GM19324 (cell line): Measurements from ENCODE around the gene STAC3.

Source experiments
- ATAC-seq: cut with Tn5 transposase; IDR thresholded peaks from one replicate; pipeline ENCODE4 v1.9.1; 2021; ENCODE audit warnings: mild to moderate bottlenecking, moderate library complexity; ENCODE audit not compliant: unreplicated experiment, low FRiP score

Gene STAC3

DNA sequence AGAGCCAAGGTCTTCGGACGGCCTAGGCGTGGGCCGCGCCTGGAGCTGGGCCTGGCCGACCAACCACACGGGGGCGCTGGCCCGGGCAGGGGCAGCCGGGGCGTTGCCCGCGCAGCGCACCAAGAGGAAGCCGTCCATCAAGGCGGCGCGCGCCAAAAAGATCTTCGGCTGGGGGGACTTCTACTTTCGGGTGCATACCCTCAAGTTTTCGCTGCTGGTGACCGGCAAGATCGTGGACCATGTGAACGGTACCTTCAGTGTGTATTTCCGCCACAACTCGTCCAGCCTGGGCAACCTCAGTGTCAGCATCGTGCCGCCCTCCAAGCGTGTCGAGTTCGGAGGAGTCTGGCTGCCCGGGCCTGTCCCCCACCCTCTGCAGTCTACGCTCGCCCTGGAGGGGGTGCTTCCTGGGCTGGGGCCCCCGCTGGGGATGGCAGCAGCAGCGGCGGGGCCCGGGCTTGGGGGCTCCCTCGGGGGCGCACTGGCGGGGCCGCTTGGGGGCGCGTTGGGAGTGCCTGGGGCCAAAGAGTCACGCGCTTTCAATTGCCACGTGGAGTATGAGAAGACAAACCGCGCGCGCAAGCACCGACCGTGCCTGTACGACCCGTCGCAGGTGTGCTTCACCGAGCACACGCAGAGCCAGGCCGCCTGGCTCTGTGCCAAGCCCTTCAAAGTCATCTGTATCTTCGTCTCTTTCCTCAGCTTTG is 25.9 kb downstream of the STAC3 start:
- no peak for ATAC-seq

DNA sequence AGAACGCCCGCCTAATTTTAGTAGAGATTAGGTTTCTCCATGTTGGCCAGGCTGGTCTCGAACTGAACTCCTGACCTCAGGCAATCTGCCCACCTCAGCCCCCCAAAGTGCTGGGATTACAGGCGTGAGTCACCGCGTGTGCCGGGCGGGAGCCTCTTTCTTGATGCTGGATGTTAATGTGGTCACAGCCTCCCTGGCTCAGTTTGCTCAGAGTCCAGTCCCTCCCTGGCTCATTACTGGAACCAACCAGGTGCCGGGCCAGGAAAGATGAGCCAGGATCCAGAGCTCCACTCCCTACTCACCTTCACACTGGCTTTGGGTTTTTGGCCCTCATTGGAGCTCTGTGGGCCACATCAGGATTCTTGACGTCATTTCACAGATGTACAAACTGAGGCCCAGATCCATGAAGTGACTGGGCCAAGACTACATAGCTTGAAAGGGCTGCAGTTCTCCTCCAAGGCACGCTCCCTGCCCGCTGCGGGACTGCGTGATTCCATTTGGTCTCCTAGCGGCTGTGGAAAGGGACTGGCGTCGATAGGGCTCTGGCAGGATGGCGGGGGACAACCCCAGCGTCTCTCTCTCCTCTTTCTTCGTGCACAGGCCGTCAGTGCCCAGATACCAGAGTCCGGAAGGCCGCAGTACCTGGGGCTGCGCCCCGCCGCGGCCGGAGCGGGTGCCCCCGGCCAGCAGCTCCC is 26.6 kb downstream of the STAC3 start:
- no peak for ATAC-seq

DNA sequence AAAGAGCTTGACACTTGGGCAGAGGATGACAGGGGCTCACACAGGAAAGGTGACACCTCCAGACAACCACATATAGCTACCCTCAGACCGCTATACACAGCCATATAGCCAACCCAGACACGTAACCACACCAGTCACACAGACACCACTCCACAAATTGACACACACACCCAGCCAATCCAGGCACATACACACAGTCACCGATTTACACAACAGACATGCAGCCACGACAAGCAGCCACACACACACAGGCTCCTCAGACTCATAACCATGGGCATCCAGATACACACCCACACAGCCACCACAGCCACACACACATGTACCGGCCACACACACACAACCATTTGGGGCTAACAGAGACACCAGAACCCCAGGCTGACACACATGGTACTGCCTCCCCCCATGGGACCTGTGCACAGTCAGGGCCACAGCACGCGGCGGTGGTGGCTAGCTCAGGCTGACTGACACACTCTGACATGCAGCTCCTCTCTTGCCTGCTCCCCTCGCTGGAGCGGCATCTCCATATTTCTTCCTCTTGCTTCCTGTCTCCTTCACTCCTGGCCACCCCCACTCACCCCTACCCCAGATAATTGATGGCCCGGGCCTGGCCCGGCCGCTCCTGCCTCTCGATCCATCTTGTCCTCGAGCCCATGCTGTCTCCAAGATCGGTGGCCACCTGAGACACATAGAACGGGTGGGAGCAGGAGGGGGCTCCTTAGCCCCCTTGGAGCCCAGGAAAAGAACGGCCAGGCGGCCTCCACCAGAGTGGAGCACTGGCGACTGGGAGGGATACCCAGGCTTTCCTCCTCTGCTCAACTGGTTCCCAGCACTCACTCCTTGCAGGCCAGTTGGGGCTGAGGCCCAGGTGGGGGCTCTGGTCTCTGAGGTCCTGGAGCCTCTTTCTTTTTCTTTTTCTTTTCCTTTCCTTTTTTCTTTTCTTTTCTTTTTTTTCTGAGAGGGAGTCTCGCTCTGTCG is 27.5 kb downstream of the STAC3 start:
- ATAC-seq = no peak

DNA sequence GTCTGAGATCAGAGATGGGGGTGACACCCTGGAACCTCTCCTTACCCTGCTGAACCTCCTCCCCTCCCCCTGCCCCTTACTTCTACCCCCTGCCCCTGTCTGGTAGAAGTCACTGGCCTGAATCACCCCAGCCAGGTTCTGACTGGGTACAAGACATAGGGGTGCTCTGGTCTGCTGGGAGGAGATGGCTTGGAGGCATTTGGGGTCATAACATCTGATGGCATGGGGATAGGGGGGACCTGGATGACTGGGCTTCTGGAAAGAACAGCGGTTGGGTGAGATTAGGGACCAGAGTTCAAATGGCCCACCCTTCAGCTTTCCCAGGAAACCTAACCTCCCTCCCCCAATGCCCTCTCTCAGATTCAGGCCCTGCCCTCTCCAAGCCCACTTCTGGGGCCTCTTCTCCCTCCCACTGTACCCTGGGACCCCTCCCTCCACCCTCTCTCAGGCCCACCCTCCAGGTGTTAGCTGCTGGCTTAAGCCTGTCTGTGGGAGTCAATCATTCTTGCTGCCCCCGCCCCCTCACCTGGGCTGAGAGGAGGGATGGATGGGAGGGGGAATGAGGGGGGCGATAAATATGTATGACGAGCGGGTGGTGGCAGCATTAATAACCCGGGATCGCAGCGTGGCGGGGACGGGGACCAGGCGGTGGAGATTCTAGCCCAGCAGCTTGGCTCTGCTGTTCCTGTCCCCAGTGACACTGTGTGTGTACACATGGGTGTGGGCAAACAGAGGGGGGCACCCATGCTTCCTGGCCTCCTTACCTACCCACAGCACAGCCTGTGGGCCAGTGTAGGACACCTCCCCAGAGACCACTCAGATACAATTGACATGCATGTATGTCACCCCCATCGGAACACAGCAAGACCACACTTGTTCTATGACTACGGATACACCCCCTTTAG is 28.4 kb downstream of the STAC3 start:
- no peak for ATAC-seq

DNA sequence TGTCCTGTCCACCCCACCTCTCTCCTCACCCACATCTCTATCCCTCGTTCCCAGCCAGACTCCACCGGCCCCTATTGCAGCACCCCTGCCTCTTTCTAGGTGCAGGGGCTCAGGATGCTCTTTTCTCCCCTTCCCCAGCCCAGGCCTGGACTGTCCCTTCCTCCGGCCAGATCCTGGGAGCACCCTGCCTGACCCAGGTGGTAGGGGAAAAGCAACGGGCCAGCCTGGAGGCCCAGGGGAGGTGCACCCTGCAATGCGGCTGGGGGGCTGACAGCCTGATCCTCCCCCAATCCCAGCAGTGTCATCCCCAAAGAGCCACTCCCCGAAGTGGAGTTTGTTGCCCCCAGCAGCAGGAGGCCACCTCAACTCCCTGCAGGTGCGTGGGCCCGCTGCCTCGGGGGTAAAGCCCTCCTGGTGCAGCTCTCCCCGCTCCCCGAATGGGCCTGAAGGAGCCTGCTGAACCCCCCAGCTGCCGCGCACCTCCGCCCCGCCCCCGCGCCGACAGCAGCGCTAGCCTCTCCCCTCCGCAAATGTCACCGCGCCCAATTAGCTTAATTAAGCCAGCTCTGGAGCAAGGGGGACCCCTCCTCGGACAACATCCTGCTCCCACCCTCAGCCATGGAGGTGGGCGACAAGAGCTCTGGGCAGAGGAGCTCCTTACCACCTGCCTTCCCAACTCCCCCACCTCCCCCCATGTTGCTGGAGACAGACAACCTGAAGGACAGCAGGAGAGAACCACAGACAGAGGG is 29.6 kb downstream of the STAC3 start:
- no peak for ATAC-seq

DNA sequence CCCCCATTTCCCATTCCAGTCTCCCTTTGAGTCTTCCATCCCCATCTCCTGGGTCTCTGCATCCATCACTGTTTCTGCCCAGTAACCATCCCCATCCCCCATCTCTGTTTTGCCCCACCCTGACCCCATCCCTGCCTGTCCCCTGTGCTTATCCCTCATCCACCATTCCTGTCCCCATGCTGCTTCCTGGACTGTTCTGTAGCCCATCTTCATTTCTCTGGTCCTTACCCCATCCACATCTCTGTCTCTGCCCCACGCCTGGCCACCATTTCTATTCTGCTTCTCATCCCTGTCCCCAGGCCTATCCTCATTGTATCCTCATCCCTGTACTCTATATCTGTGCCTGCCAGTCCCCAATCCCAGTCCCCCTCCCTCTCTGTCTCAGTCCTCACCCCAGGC is 30.2 kb downstream of the STAC3 start:
- no peak for ATAC-seq

DNA sequence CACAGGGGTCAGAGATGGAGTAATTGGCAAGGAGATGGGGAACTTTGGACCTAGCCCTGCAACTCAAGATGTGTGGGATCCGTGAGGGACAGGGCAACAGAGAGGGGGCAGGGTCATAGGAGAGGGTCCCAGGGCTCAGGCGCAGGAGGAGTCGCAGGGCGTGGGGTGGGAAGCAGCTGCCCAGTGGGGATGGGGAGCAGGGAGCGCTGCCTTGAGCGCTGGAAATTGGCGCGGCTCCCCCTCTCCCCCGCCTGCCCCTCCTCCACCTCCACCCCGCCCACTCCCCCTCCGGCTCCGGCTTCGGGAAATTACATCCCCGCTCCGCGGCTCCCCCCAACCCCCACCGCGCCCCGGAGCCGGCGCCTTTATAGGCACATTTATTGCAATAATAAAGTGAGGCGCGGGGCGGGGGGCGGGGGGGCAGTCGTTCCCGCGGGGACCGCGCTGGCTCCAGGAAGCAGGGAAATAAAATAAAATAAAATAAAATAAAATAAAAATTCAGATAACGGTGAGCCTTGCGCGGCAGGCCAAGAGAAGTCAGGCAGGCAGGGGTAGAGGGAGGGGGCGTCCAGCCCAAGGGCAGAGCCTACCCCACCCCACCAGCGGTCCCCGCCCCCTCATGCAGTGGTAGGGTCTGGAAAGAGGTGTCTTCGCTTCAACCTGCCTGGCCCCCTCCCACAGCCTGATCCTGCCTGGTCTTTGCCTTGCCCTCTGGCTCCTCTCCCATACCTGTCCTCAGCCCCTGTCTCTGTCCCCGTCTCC is 30.8 kb downstream of the STAC3 start:
- no peak for ATAC-seq

DNA sequence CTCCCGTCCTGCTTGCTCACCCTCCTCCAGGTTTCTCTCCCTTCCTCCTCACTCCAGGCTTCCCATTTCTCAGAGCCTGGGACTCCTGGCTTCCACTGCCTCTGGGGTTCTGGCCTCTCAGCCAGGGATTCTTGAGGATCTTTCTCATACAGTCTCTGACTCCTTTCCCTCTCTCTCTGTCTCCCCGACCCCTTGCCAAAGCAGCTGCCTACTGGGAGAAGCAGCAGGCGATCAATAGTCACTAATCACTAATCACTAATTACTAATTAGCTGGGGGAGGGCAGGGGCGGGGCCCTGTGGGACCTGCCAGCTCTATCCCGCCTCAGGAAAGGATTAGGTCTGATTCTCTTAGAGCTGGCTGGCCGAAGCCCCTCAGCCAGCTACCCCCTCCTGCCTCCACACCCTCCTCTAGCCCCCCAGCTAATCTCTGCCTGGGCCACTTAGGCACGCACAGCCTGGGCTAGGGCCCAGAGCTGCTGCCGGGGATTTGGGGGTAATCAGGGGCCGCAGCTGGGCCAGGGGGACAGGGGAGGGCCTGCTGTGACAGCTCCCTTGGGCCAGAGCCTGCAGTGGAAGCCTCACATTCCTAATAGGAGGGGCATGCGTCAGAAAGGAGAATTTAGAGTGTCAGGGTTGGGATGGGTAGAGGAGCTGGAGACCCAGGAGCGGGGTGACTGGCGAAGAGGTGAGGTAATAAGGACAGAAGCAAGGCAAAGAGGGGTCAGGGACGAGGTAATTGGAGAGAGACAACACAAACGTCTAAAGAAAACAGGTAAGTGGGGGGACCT is 31.6 kb downstream of the STAC3 start:
- no peak for ATAC-seq

DNA sequence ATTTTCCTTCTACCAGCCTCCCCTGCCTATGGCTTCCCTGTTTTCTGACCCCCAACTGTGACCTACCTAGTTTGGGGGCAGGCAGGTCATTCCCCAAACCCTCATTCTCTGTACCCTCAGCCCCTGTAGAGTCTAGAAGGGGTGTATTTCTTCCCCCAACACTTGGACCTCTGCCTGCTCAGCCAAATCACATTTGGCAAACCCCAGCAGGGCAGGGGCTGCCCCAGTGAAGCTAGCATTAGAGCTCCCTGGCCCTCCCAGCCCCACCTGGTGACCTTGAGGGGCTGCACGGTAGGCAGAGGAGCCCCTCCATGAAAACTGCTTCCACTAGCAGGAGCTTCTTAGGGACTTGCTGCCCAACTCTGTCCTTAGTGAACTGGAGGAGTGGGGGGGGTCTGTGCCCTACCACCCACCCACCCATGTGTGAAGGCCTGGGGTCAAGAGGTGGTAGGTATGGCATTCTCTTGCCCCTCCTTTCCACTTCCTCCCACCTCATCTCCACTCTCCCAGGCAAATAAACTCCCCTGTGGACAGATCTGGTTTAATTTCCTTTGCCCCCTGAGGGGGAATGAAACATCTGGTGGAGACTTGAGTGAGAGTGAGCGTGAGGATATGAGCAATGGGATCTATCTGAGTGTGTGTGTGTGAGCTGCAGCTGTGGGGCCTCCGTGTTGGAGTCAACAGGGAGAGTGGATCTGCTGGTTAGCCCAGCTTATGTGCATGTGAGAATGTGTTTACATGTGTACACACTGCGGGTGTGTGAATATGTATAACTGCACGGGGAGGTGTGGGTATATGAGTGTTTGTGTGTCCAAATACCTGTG is 32.7 kb downstream of the STAC3 start:
- no peak for ATAC-seq

DNA sequence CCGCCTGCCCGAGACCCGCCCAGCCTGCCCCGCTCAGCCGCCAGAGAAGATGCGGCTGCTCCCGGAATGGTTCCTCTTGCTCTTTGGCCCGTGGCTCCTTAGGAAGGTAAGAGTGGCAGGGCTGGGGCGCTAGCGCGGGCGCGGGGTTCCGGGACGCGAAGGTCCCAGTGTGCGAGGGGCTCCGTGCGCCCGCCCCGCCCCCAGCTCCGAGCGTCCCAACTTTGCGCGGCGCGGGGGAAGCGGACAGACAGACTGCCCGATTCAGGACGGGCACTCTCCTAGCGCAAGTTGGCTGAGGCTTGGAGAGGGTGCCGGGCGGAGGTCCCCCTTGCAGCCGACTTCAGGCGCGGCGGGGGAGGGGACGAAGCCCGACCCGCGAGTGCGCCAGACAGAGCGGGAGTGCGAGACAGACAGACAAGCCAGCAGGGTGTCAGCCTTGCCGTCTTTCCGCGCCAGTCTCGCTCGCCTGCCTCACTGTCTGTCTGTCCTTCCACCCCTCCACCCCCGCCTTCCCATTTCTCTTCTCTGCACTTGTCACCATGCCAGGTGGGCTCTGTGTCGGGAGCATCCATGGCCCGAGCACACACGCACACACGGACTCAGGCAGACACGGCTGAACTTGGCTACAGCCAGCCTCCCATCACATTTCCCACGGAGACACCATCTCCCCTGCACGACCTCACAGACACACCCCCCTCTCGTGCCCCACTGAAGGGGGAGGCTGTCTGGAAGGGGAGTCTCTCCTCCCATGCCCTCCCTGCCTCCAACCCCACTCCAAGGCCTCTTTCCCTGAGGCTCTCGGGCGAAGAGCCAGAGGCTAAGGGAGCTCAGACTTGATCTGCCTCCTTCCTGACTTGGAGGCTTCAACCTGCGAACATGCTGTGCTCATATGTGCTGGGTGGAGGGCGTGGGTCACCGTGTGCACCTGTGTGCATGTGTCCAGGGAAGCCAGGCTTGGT is 33.8 kb downstream of the STAC3 start:
- ATAC-seq = no peak

DNA sequence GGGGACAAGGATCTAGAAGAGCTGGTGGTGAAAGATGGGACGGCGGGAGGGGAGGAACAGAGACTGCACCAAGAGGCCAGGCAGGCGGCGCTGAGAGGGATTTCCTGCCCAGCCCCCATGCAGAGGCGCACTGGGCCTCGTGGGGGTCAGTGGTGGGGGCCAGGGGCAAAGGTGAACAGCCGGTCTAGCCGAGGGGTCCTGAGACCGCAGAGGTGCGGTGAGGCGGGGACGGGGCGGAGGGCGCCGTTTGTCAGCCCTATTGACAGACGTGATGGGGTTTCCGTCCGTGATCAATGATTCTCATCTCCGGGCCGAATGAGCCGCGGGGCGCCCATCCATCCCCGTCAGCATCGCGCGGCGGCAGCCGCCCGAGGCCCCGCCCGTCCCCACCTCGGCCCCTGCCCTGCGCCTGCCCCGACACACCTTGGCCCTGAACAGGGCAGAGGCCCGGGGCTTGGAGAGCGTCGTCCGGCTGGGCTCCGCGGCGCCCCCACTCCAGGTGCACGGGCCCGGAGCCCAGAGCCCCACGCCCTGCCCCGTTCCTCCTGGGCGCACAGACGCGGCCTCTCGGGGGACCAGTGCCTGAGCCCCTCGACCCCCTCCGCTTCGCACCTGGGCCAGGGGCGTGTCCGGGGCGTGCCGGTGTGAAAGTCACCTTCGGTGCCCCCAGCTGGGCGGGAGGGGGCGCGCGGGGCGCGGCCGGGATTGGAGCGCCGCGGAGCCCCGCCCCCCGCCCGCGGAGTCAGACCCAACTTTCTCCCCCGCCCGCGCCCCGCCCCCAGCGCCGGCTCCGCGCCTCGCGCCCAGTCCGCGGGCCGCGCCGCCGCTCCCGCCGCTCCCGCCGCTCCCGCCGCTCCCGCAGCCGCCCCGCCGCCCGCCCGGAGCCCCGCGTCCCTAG is 34.7 kb downstream of the STAC3 start, which contains the start of gene NXPH4:
Gene NXPH4 (plus strand): TSS at position 781 of the 898 bp plus-strand sequence. CDS start 176 bp downstream, outside the sequence.
- no peak for ATAC-seq

DNA sequence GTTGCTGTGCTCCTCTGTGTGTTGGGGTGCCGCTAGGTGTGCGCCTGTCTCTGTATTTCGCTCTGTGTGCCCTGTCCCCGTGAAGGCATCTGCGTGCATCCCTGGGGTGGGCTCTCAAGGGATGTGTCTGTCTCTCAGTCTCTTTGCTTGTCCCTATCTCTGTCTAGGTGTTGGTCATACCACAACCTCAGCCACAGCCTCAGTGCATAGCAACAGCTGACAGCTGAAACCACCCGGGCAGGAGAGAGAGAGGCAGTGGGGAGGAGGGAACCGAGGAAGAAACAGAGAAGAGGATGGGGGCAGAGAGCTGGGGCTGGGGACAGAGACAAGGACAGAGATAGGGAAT is 35.3 kb downstream of the STAC3 start:
- no peak for ATAC-seq

DNA sequence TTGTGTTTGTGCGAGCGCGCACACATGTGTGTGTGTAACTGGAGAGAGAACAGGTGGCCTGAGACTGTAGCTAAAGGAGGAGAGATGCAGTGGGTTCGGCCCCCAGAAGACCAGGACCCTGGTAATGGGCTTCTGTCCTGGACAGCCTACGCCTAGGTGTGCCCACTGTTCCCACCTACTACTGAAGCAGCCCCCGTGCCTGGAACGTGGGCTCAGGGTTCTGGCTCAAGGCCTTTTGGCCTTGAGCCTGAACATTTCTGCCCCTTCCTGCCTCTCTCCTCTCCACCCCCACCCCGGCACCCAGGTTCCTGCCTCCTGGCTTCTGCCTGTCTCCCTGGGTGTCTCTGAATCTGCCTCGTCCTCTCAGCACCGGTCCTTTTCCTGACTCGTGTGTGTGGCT is 35.9 kb downstream of the STAC3 start:
- ATAC-seq = no peak

DNA sequence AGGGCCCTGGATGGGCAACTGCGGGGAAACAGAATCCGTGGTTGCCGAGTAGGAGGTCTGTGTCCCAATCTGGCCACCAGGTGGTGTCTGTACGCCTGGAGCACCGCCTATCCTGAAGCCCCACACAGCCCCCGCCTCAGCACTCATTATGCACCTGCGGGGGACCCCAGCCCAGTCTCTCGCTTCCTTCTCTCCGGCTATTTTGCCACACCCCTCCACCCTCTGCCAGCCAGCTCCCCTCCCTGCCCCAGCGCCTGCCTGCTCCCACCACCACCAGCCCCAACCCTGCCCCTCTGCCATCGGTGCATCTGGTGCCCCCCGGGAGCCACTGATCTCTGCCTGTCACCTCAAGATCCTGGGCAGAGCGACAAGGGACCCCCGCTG is 36.6 kb downstream of the STAC3 start:
- no peak for ATAC-seq

DNA sequence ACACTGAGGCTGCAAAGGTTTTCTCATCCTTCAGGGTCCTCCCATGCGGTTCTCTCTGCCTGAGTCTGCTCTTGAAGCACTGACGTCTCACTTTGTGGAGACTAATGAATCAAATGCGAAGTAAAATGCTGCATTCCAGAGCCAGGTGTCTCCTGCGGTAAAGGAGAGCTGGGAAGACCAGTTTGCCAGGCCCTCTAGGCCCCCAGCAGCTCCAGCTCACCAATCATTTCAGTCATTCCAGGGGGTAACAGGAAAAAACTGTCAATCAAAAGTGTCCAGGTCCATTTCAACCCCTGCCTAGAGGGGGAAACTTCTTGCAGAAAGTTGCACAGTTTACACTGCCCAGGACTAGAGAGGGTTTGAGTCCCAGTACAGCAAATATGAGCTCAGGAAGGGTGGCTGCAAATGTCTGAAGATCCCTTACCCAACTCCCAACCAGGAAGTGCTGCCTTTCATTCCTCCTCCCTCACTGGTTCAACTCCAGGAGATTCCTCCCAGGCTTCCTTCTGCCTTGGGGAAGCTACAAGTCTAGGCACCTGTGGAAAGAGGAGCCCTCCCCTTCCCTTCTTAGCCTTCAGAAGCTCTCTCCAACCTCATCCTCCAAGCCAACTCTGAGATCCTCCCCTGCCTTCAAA is 37.1 kb downstream of the STAC3 start:
- ATAC-seq = no peak
